ENCODE data around the gene ARX. TPM values are rescaled to one million over a fixed set of nuclear protein-coding genes. Genes with fewer than 3 reads are reported as not detected.

ARX gene
- total and polyA plus RNA-seq, 2 of the 8 experiments (the other 6 are each of a cell fraction or from before 2014, with no cell fraction given): not detected

DNA sequence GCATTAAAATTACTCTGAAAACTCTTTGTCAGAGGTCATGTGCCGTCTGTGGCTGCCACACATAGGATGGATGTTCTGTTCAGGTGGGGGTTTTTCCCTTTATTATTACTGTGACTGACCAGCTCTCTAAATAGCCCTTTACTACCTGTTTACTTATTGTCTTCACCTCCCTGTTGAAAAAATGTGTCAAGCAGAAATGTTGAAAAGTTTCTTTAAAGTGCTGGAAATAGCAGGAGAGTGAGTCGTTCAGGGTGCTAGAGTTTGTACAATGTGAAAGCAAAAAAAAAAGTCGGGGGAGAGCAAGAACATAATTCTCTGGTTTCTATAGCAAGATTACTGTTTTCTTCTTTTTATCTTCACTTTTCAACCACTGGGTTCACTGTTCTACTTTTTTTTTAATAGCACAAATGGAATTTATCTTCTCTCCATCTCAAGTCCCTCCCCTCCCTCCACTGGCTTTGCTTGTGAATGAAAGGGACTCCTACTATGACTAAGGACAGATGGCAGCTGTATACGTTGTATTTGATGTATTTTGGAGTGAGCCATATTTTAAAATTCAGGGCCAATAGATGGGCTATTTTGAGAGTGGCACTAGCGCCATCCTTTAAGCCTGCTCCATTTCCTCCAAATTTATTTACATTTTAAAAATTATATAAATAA is 33.3 kb downstream of the ARX start:
- Histone ChIP-seq H3K27ac (ENCODE audit: low read depth, low read length) (no peak overlapping the region), H4K5ac (ENCODE audit: insufficient read length, low read depth, low read length) (no peak overlapping the region), H3K18ac (ENCODE audit: extremely low read depth, low read length) (no peak overlapping the region), H2BK20ac (ENCODE audit: low read length) (no peak overlapping the region), H3K9me3 (ENCODE audit: insufficient read depth in 2 of 2, low read depth in 1 of 2, low read length in 1 of 2) (no peaks in the 10 kb centered on the region), H2BK120ac (replicated peaks; ENCODE audit: low read depth, low read length) (no peak overlapping the region), H3K79me1 (ENCODE audit: low read depth, low read length) (no peaks in the 10 kb centered on the region), H3K4me1 (replicated peaks in 1 of 4; ENCODE audit: control insufficient read depth in 3 of 4, insufficient read depth in 4 of 4, low read length in 3 of 4) (no peaks in the 10 kb centered on the region), H3K27me3 (replicated peaks in 1 of 4; ENCODE audit: control insufficient read depth in 3 of 4, extremely low read depth in 1 of 4, insufficient read depth in 3 of 4, low read length in 3 of 4) (no peaks in the 10 kb centered on the region), H2BK15ac (ENCODE audit: low read length) (no peak overlapping the region), H2AK5ac (ENCODE audit: low read depth, low read length) (no peak overlapping the region), H3K36me3 (ENCODE audit: control insufficient read depth in 2 of 4, insufficient read depth in 4 of 4, low read length in 3 of 4) (no peaks in the 10 kb centered on the region), H2BK12ac (ENCODE audit: low read depth, low read length) (no peak overlapping the region), H4K91ac (replicated peaks; ENCODE audit: insufficient read length, low read length) (no peak overlapping the region), H3K4ac (replicated peaks; ENCODE audit: insufficient read length, low read depth, low read length) (no peak overlapping the region), H4K8ac (ENCODE audit: extremely low read depth, insufficient read depth, low read length) (no peak overlapping the region), H3K4me3 (ENCODE audit: extremely low read depth in 1 of 4, insufficient read depth in 2 of 4, low read depth in 3 of 4, low read length in 4 of 4) (no peak overlapping the region), H3K9ac (replicated peaks in 1 of 4; ENCODE audit: extremely low read depth in 1 of 4, low read depth in 3 of 4, low read length in 3 of 4) (no peak overlapping the region), H2AFZ (ENCODE audit: low read length) (no peak overlapping the region), H3K23me2 (ENCODE audit: low read depth, low read length) (no peaks in the 10 kb centered on the region), H3K4me2 (ENCODE audit: insufficient read depth in 1 of 2, low read depth in 2 of 2, low read length in 2 of 2) (no peak overlapping the region), H3K79me2 (ENCODE audit: control insufficient read depth in 1 of 2, insufficient read depth in 2 of 2, low read length in 2 of 2) (no peaks in the 10 kb centered on the region), H2BK5ac (ENCODE audit: low read depth, low read length) (no peak overlapping the region), H3K23ac (ENCODE audit: insufficient read length) (no peak overlapping the region), H3K14ac (ENCODE audit: insufficient read length) (no peak overlapping the region), H4K20me1 (replicated peaks in 1 of 2; ENCODE audit: control insufficient read depth in 1 of 2, insufficient read depth in 2 of 2, low read length in 2 of 2) (no peaks in the 10 kb centered on the region), H3K56ac (replicated peaks; ENCODE audit: insufficient read length, low read depth, low read length) (no peak overlapping the region)
- 92% methylated on average over 5 of the region's 5 CpGs; no CpG with 5 or more reads in 1 of the 2 experiments for WGBS, 2 experiments (ENCODE audit: extremely low coverage in 1 of 2, insufficient coverage in 1 of 2, insufficient read length in 1 of 2, insufficient replicate concordance in 2 of 2, low coverage in 1 of 2, low lambda C conversion rate in 2 of 2, missing lambda C conversion rate in 1 of 2)
- no peak for DNase-seq (ENCODE audit: low read depth in 1 of 2, low spot score in 2 of 2)
- ChIA-PET CTCF (ENCODE audit: partially characterized antibody) (interaction anchor here (1.5 kb wide), 1 partner anchor 143 kb away, joined by 3 read pairs; no protein-coding TSS in a partner anchor), POLR2A (ENCODE audit: partially characterized antibody) (no interaction called here)
- peak; percentile 42 for FAIRE-seq
- TF ChIP-seq BCL11A (IDR thresholded peaks at IDR 0.05; ENCODE audit: low read depth in 2 of 2, low read length in 2 of 2): no peak
- no peak for TF ChIP-seq NANOG (IDR thresholded peaks at IDR 0.05; ENCODE audit: insufficient read depth, low read depth, low read length, poor library complexity, severe bottlenecking)
- no peak for TF ChIP-seq SAP30 (IDR thresholded peaks at IDR 0.05; ENCODE audit: insufficient read depth, insufficient replicate concordance, low read length)
- no peak for TF ChIP-seq KDM5A (IDR thresholded peaks at IDR 0.05; ENCODE audit: low read length)
- no peak for TF ChIP-seq KDM1A (IDR thresholded peaks at IDR 0.05; ENCODE audit: borderline replicate concordance, low read length)
- no peak for TF ChIP-seq RBBP5 (IDR thresholded peaks at IDR 0.05; ENCODE audit: borderline replicate concordance, low read depth, low read length)
- TF ChIP-seq POU5F1 (IDR thresholded peaks at IDR 0.05; ENCODE audit: low read depth, low read length): no peak
- no peak for TF ChIP-seq SP4 (IDR thresholded peaks at IDR 0.05; ENCODE audit: low read length)
- no peak for TF ChIP-seq CHD2 (IDR thresholded peaks at IDR 0.05; ENCODE audit: low read length)
- no peak for TF ChIP-seq HDAC2 (IDR thresholded peaks at IDR 0.05; ENCODE audit: borderline replicate concordance in 1 of 2, low read depth in 2 of 2, low read length in 2 of 2)
- no peak for TF ChIP-seq TEAD4 (IDR thresholded peaks at IDR 0.05; ENCODE audit: low read depth, low read length)
- no peak for TF ChIP-seq GTF2F1 (IDR thresholded peaks at IDR 0.05; ENCODE audit: borderline replicate concordance, low read depth, low read length)
- no peak for TF ChIP-seq BACH1 (IDR thresholded peaks at IDR 0.05; ENCODE audit: low read length)
- no peak for TF ChIP-seq TAF1 (IDR thresholded peaks at IDR 0.05; ENCODE audit: low read depth, low read length)
